Midbrain (tissue), 1 donor: ENCODE results near the gene L3MBTL4.

ENCODE experiments used
- DNase-seq: peaks from one replicate; lab custom pipeline; 2025; lab: John Stamatoyannopoulos, UW

The L3MBTL4 gene

DNA sequence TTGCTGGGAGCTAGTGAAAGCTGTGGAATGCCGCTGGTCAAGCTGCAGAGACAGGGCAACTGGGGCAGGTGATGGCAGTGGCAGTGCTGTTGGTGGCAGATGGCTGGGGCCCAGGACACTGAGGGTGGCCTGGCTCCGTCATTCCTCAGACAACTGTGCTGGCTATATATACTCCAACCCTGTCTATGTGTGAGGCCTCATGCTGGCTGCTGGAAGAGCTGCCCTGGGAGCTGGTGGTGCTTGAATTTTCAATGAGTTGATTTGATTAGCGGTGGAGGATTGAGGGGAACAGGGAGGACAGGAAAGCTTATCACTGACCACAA lies 452.9 kb downstream of the L3MBTL4 start:
- no peak for DNase-seq

DNA sequence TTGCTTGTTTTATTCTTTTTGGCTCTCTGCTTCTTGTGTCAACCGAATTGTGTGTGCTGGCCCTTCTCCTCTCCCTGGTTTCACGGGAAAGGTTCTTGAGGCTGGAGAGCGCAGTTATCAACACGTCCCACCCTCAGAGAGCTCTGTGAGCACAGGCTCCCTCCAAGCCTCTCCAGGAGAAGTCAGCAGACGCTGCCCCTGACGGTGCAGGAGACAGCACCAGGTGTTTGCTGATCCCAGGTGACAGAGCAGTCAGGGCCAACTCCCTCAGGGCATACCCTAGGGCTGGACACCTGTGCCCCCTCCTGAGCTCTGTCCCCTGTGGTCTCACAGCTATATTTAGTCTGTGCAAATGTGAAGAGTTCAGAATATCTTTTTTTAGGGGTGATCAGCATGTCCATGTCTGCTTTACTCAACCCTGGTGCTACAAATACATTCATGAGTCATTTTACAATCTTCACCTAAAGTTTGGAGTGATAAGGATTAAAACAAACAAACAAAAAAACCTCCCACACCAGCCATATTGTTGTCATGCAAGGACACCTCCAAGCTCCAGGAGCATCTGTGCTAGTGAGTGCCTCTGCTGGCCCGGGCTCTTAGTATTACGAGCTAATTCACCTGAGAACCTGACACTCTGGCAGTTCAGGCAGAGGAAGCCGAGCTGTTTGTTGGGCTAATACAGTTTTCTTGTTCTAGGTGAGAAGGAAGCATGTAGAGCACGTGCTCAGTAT lies 453.4 kb downstream of the L3MBTL4 start:
- no peak for DNase-seq

DNA sequence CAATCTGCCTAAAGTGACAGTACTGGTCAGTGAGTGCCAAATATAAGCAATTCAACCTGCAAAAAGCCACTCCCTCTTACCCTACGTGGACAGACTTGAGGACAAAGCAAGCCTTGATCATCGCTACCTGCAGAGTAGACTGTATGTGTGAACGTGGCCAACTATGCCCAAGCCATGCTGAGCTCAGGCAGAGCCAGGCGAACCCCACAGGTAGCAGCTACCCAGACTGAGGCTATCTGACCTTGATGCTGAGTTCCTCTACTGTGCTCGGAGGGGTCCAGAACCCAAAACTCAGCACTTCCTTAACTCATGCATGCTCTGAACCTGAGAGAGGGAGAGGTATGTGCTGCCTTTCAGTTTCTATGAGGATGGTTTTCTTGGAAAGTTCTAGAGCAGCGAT lies 455.9 kb downstream of the L3MBTL4 start:
- DNase-seq, result no peak

DNA sequence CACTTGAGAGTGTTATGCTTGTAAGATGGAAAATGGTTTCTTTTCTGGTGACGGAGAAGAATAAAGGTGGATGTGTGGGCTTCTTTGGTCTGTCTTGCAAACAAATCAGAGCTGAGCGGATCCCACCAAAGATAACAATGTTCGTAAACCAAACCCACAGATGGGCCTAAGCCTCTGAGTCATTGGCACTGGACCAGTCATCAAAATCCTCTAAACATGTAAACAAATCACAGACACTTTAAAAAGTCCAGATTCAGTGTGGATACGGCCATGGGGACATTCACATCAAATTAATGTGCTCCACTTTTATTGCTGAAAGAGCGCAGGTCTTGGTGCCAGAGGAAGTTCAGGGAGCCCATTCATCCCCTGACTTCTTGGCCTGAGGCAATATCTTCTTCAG lies 458.9 kb downstream of the L3MBTL4 start:
- DNase-seq, result no peak

DNA sequence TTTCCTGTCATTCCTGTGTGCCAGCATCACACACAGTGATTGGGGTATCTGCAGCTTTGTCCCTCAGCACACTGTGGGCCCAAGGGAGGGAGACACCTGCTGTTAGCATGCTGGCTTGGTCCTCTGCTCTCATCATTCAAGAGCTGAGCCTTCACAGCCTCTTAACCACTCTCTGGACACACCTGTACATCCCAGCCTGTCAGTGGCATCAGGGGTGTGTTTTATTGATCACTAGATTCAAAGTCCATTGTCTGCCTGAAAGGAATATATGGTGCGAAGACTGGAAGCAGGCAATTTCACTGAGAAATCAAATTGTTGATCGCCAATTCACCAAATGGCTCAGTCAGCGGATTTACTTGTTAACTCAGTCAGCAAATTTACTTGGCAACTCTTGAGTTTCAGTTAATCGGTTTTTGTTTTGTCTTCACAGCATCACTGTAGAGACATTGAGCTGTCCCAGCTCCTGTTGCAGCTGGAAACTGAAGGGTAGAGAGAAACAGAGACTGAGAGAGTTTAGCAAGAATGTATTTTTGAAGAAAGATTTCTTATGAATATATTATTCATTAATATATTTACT lies 463.1 kb downstream of the L3MBTL4 start:
- DNase-seq, result no peak

DNA sequence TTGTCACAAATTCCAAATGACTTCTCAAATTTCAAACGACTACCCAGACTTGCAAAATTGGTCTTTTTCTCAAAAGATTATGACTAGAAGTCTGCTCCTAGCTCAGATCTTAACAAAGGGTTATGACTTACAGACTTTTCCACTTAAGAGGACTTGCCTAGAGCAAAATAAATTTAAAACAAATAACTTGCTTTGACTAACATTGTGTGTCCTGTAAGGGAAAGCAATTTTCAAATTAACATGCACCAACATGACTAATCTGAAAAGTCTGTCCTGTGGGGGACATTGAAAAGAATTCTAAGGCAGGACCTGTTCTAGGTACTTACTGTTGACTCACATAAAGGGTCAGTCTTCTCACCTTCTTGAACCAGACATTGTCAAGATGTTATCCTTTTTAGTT lies 465.9 kb downstream of the L3MBTL4 start:
- DNase-seq, result no peak

DNA sequence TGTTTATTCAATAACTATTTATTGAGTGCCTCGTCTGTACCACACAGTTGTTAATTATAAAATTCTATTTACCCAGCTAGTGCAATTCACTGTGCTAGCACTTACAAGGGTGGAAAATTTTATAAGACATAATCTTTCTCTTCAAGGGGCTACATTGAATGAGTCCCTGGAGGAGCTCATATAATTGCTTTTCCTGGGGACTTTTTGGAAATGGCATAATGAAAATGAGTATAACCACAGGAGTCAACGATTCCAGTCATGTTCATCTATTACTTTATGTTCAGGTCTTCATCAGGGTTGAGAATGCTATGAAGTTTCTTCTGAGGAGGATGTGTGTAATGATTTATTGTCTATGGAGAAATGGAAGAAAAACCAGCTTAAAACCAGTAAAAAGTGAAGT lies 466.5 kb downstream of the L3MBTL4 start:
- no peak for DNase-seq

DNA sequence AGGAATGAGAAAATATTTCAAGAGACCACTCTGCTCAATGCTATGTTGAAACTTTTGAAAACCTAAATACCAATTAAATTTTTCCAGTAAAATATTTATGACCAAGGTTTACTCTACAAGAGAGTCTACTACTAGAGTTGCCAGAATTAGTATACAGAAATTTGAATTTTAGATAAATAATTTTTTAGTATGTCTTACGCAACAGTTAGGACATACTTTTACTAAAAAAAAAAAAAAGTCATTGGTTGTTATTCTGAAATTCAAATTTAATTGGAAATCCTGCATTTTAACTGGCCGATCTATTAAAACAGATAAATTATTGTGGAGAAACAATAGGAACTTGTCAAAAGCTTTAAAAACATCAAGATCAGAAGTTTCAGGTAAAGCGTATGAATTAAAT lies 470.3 kb downstream of the L3MBTL4 start:
- no peak for DNase-seq

DNA sequence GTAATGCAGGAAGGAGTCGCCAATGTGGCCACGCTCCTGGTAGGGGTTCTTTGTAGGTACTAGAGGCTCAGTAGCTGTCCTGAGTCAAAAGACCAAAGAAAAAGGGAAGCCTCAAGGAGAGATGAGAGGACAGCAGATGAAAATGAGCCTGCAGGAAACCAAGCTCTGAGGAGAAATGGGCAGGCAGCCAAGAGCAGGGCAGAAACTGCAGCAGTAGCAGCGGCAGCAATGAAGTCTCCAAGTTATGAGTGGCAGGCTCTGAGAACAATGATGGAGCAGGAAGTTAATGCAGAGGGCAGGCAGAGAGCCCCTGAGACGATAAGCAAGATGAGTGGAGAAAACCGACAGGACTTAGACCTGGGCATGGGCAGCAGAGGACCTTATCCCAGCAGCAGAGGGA lies 471.2 kb downstream of the L3MBTL4 start:
- DNase-seq, result no peak

DNA sequence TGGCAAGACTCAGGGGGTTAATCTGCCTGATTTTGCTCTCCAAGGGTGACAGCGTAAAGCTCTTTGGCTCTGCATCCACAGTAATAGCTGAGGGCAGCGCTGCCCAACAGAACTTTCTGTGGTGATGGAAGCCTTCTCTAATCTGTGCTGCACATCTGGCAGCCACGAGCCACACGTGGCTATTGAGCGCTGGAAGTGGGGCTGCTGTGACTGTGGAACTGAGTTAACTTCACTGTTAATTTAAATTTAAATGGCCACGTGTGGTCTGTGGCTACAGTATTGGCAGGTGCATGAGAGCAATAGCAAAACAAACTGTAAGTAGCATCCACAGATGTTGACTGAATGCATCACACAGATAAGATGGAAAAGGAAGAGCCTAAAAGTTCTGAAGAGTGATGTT lies 472.1 kb downstream of the L3MBTL4 start:
- no peak for DNase-seq

DNA sequence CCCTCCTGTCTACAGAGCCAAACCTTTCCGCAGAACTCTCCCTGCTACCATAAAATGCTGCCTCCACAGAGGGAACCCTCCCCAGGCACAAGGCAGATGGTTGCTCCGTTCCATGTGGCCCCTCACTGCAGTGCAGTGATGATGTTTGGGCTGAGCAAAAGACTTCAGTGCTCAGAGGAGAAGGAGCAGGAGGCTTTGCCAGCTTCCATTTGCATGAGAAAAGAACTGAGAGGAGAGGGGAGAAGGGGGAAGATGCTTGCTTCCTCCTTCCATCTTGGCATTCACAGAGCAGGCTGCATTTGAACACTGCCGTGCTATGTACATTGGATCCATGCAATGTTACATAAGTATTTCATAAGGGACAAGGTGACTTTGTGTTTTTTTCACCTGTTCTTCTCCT lies 472.8 kb downstream of the L3MBTL4 start:
- no peak for DNase-seq

DNA sequence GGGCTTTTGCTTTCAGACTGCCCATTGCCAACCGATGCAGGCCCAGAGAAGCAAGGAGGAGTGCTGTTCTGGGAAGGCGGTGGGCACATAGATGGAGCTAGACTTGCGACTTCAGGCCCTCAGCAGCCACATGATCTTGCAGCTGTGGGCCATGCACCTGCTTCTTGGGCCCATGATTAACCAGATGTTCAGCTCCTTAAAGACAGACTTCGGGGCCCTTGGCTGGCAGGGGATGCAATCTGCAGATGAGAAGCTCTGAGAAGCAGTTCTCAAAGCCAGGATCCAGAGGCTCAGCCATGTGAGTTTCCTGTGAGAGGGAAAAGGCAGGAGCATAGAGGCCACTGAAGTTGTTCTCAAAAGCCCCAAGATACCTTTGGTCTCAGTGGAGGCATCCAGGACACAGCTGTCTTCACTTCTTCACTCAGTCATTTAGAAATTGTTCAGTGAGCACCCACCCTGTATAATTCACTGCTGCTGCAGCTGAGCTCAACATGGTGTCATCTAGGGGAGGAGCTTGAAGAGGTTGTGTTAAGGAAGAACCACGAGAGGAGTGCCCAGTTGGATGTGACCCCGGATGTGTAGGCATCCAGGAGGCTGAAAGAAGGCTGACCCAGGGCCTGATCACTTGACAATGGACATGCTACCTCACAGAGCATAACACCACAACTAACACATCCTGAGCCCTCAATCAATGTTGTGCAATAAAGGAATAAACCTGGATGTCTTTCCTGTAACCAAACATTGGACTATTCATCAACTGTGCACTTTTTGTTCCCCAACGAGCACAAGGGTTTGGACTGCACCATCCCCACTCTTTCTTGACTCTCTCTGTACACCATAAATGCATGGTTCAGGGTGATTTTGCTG lies 474.7 kb downstream of the L3MBTL4 start:
- no peak for DNase-seq

DNA sequence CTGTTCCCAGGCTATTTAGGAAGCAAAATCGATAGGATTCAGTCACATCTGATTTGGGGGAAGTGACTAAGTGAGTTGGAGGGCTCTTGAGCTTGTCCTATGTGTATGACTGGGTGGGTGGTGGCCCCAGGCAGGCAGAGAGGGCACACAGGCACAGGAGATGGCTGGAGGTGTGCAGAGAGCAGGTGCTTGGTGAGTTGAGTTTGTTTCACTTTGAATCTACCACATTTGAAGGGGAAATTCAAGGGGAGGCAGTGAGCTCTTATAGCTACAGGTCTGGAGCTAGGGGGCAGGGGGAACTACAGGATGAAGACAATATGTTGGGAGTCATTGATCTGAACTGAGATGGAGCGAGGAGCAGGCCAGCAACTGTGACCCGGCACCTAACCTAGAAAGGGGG lies 476.9 kb downstream of the L3MBTL4 start:
- DNase-seq, result no peak

DNA sequence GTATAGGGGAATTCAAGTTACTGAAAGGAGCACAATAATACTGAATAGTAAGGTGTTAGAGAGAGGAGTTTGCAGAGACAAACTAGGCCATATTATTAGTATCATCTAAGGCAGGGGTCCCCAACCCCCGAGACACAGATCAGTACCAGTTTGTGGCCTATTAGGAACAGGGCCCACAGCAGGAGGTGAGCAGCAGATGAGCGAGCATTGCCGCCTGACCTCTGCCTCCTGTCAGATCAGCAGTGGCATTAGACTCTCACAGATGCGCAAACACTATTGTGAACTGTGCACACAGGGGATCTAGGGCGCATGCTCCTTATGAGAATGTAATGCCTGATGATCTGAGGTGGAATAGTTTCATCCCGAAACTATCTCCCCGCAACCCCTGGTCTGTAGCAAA lies 477.6 kb downstream of the L3MBTL4 start:
- DNase-seq, result no peak

DNA sequence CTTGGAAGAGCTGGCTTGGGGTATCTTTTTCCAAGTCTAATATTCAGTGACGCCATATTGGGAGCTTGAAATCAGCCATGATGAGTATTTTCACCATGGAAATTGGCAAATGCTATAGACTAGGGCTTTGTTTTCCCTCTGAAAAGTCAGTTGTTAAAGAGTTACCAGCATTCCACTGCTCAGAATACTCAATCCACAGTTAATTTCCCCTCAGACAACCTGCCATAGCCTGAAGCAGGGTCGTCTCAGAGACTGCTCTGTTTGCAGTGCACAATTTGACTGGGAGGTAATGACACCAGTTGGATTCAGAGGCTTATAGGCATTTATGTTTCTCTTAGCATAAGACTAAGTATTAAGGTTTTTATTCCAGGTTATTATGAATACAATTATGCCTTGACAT lies 483.9 kb downstream of the L3MBTL4 start:
- no peak for DNase-seq

DNA sequence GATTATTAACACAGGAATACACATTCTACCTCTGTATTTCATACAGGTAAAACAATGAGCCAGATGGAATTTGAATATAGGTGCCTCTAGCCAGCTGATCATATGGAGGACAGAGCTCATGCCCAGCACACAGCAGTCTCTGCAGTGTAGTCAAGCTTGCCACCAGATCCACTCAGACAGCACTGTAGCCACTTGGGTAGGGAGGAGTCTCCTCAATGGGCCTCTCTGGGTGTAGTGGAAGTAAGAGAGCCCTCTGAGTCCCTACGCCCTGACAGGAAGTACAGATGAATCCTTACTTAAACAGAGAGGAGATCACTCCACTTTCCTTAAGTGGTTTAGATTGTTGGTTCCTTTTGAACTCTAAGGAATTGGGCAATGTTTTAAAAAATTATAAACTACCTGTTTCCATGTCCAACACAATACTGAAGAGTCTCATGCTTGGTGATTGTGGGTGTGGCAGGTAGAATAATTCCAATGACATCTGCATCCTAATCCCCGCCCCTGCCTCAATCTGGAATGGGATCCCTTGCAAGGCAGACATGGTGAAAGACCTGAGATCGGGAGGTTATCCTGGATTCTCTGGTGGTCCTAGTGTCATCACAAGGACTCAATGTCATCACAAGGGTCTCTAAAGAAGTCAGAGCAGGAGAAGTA lies 496.4 kb downstream of the L3MBTL4 start:
- DNase-seq, result no peak

DNA sequence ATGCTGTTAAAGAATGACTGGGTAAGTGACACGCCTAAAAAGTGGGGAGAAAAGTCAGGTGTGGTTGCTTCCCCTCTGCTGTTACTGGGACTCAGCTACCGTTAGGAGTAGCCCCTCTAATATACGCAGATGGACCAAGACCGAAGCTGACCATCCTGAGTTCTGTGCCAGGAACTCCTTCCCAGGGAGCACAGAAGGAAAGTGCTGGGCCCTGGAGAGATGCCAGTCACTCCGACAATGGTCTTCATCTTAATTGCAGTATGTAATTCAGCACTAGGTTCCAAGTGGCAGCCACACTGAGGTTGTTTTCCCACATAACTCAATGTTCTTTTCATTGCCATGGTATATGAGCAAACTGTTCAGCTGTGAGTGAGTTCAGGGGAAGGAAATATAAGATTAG lies 499.8 kb downstream of the L3MBTL4 start:
- no peak for DNase-seq

DNA sequence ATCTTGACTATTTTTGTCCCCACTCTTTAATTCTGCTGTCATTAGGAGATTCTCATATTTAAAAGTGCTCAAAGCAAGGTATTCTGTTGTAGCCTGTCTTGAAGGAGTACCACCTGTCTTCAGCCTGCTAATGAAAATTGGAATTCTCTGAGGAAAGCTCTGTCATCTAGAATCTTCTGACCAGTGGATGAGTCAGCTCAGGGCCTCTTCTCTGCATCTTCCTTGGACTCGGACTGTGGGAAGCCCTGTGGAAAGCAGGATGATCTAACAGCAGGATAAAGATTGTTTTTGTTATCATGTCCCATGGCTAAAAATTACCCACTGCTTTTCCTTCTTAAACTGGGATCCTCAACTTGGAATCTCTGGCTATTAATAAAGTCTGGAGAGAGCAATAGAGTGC lies 500.7 kb downstream of the L3MBTL4 start:
- no peak for DNase-seq

DNA sequence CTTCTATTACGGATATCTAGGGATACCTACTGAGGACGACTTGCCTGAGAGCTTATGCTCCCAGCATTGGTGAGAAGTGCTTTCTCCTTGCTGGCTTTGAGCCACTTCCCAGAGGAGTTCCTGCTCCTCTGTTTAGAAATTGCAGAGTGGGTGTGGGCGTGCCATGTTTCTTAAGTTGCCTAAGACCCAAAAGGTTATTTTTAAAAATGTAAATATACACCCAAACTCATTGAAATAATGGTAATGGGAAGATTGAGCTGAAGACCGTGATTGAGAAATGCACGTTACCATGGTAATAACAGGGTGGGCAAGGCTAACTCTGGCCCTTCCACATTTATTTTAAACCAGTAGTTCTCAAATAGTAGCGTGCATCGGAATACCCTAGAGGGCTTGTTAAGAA lies 502.1 kb downstream of the L3MBTL4 start:
- DNase-seq, result no peak

DNA sequence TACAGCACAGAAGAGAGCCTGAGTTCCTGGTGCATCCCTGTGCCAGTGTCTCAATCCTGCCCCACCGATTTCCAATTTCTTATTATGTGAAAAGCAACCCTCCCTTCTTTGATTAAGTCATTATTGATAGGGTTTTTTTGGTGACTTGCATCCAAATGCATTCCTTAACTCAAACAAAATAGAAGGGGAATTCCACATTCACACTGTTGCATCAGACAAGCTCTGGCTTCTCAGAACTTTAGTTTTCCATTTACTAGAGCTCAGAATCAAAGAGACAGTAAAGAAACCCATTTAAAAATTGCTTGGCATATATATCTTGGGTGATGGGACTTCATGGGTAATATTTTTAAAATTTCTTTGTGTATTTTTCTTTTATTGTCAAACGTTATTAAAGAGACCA lies 505.6 kb downstream of the L3MBTL4 start:
- no peak for DNase-seq
